AG20443 (cell line): ENCODE results near the gene DEK.
"Not testable (repeated sequence)": the region's sequence is repeated elsewhere in the genome, so short reads cannot be mapped to it uniquely, and the experiment has no call there.

Experiments
- DNase-seq: peaks from one replicate; pipeline ENCODE4 v3.0.0; 2012; ENCODE audit warnings: low spot score, mixed read lengths

The DEK gene

DNA sequence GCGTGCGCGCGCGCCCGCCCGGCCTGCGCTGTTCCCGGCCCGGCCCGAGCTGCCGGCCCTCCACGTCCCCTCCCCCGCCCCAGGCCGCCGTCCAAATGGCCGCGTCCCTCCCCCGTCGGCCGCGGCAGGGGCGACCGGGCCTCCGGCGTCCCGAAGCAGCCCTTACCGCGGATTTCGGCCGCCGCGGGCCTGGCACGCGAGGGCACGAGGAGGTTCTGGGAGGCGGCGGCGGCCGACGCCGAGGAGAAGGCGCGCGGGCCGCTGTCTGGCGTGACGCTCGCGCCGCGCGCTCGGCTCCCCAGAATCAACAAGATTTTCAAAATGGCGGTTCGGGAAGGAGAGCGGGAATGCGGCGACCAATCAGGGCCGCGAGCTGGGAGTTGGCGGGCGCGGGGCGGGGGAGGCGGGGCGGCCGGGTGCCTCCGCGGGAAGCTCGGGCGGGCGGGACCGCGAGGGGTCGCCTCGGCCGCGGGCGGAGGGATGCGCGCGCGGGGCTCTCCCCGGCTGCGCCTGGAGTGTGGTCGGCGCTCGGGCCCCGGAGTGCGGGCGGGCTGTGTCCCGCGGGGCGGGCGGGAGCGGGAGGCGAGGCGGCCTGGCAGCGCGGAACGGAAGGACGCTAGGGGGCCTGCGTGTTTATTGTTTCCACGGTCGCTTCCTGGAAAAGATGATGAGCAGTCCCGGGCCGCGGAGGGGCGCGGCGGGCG lies at the start of gene DEK:
DEK (minus strand) TSS at position 312 of the 704 bp plus-strand sequence. CDS start 543 bp downstream, outside the sequence.
- DNase-seq: peak; percentile 94

GRCh38 chr6:18312368-18312767 lies 48.0 kb upstream of the DEK start:
- no peak for DNase-seq

GRCh38 chr6:18310010-18310409 lies 45.7 kb upstream of the DEK start:
- DNase-seq: not testable (repeated sequence)

GRCh38 chr6:18309046-18309445 lies 44.7 kb upstream of the DEK start:
- DNase-seq: no peak

DNA sequence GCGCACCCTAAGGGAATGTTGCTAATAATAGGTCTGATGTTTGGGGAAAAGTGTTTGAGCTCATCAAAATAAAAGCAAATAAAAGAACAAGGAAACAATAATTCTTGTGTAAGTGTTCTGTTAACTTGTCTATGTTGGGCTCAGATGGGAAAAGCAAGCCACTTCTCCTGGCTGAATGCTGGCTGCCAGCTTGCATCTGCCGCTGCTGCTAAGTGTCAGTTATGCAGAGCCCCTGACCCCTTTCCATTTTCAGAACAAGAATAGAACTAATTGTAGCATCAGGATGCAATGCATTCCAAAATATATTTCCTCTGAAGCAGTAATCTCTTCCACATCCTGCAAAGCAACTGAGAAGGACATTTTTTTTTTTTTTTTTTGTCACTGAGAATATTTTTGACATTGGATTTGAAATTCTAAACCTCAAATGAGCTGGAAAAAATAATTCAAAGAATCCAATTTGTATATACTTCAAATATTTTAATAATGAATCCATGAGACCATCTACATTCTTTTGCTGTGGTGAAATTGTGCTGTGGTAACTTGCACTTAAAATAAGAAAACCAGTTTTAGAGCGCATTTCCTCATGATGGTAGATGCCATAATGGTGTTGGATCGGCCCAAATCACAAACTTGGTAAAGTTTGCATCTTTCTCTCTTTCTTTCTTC lies 43.9 kb upstream of the DEK start:
- DNase-seq: peak; percentile 53

DNA sequence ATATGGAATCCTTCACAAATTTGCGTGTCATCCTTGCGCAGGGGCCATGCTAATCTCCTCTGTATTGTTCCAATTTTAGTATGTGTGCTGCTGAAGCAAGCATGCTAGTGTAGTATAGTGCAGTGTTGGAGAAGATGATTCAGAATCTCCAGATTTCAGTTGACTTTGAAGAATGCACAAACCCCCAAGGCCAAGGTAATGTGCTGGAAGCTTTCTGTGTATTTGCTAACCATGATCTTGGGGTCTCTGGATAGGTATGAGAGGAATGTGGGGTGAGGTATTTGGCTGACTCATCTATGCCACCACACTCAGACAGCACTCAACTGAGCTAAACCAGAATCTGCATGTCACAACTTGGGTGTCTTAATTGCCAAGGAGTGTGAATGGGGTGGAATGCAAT lies 42.6 kb upstream of the DEK start:
- DNase-seq: peak; percentile 65

DNA sequence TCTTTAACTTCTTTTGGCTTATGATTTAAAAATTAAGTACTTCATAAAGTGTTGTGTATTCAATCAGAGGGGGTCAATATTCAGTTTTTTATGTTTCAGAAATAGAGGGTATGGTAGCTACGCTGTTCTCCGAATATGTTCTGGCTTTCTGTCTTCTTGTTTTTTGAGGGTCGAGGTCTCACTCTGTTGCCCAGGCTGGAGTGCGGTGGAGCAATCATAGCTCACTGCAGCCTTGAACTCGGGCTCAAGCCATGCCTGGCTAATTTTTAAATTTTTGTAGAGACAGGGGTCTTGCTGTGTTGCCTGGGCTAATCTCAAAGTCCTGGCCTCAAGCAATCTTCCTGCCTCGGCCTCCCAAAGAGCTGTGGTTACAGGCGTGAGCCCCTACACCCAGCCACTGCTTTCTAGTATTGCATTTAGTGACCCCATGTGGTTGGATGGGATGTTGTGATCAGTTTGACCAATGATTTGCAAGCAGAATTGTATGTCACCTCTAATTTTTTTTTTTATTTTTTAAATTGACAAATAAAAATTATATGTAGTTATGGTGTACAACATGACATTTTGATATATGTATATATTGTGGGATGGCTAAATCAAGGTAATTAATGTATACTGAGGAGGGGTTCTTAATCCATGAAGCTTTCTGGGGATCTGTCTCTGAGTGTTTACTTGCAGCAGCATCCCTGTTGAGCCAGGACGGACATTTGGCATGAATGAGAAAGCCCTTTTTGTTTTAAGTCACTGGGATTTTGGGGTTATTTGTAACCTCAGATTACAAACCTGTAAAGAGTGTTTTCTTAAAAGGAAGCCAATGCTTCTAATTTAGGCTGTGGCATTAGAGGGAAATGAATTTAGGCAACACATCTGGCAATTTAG lies 38.5 kb upstream of the DEK start:
- no peak for DNase-seq

GRCh38 chr6:18293076-18293904 lies 29.0 kb upstream of the DEK start:
- peak; percentile 66 for DNase-seq

GRCh38 chr6:18289283-18289682 lies 25.0 kb upstream of the DEK start:
- DNase-seq: no peak

DNA sequence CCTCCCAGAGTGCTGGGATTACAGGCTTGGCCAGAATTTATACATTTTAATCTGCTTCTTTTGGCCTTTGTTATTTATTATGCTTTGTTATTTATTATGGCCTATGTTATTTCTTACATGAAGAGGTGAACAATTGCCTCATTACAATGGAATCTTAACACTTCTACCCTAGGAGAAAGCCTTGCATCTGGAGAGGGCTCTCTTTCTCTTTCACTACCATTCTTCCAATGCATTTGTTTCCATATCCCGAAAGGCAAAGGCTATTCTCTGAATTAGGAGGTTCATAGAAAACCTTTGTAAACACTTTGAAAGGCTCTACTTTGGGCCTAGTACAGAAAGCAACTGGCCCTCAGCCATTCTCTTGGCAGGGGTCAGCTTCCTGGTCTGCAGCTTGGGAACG lies 19.9 kb upstream of the DEK start:
- no peak for DNase-seq

DNA sequence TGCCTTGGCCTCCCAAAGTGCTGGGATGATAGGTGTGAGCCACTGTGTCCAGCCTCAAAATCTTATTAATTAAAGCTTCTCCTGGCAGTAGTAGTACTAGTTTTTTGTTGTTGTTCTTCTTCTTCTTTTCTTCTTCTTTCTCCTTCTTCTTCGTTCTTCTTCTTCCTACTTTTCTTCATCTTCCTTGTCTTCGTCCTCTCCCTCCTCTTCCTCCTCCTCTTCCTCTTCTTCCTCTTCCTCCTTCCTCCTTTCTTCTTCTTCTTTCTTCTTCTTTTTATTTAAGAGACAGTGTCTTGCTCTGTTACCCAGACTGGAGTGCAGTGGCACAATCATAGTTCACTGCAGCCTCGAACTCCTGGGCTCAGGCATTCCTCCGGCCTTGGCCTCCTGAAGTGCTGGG lies 17.2 kb upstream of the DEK start:
- DNase-seq: no peak

- DNase-seq: peak; percentile 18
Observed at GRCh38 chr6:18280084-18280483, 15.8 kb upstream of the DEK start.

DNA sequence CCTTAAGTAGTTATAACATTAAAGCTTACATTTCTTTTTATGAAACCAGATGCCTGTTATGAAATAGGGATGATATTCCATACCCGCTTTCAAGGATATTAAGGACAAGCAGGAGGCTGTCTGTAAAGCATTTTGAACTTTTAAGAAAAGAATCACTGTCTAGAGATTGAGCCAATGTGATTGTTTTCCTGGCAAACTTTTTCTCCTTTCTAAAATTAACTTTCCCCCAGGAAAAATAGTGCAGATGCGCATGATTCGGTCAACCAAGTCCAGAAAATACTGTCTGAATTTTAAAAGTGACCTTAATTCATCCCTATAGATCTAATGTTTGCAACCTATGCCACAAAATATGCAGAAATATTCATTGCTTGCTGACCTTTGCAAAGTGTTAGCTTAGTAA lies 15.1 kb upstream of the DEK start:
- DNase-seq: no peak

DNA sequence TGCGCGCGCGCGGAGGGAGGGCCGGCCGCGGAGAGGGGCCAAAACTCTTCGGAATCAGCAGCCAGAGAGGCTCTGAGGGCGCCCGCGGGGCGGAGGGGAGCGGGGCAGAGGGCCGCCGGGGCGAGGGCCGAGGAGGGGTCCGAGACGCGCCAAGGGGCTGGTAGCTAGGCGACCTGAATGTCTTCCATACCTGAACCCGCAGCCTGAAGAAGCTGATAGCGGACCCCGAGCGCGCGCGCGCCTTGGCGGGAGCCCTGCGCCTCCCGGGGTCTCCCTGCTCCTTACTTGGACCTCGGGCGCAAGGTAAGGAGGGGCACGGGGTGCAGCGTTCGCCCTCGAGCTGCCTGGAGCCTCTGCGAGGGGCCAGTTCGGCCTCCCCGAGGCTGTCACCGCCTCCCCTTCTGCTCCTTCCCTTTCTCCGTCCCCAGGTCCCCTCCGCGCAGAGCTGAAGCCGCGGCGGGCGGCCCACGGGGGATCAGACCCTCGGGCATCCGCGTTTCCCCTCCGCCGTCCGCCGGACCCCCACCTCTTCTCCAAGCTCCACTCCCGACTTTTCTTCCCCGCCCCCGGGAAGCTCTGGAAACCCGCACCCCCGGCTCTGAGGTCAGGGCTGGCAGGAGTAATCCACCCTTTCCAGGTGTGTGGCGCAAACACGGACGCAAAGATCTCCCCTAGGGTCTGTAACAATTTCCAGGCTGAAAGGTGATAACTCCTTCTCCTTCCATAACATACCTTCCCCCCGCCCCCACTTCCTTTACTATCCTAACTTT lies 13.1 kb upstream of the DEK start:
- DNase-seq: peak; percentile 56

GRCh38 chr6:18276610-18277236 lies 12.4 kb upstream of the DEK start:
- DNase-seq: no peak

DNA sequence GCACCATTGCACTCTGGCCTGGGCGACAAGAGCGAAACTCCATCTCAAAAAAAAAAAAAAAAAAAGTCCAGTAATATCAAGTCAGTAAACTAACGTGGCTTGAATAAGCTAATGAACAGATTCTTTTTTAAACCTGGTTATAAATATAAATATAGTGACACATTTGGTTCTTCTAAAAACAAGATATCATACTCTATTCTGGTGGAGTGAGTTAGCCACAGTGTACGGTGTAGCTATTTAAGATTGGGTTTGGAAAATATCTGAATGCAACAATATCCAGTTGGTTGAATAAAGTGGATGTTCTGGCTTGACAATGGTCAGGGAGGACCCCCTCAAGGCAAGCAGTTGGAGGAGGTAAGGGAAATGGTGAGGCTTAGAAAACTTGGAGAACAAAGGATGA lies 5.9 kb upstream of the DEK start:
- DNase-seq: no peak

DNA sequence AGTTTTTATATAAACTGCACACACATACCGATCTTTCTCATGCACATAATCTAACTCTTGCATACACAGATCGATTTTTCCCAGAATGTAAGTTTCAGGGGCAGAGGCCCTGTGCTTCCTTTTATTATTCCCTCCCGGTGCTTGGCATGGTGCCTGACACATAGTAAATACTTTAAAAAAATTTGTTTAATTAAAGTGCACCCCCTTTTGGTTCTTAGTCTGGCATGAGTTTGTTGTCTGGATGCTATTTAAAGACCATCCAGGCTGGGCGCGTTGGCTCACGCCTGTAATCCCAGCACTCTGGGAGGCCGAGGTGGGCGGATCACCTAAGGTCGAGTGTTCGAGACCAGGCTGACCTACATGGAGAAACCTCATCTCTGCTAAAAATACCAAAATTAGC lies 5.4 kb upstream of the DEK start:
- no peak for DNase-seq

- peak; percentile 54 for DNase-seq
Observed at GRCh38 chr6:18269253-18269652, 4.9 kb upstream of the DEK start.

- DNase-seq: no peak
Observed at GRCh38 chr6:18268066-18268465, 3.7 kb upstream of the DEK start.

DNA sequence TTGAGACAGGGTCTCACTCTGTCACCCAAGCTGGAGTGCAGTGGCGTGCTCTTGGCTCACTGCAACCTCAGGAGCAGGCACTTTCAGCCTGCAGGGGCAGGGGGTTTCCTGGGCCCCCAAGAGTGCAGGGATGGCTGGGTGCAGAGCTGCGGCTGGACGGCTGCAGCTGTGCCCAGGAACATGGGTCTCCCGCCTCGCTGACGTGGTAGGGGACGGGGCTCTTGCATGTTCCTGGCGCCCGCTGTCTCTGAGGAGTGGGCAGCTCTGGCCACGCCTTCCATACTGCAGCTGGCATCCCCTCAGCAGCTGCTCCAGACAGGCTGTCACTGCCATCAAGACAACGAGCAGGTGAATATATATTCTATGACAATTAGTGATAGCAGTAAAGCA lies 2.2 kb upstream of the DEK start:
- no peak for DNase-seq
